GM19452 (cell line): ENCODE measurements around the gene RNF186.
"Not testable (repeated sequence)": the region's sequence is repeated elsewhere in the genome, so short reads cannot be mapped to it uniquely, and the experiment has no call there.

ENCODE experiments used
- ATAC-seq: cut with Tn5 transposase; IDR thresholded peaks from one replicate; pipeline ENCODE4 v1.9.1; 2021; ENCODE audit not compliant: unreplicated experiment

Gene RNF186

DNA sequence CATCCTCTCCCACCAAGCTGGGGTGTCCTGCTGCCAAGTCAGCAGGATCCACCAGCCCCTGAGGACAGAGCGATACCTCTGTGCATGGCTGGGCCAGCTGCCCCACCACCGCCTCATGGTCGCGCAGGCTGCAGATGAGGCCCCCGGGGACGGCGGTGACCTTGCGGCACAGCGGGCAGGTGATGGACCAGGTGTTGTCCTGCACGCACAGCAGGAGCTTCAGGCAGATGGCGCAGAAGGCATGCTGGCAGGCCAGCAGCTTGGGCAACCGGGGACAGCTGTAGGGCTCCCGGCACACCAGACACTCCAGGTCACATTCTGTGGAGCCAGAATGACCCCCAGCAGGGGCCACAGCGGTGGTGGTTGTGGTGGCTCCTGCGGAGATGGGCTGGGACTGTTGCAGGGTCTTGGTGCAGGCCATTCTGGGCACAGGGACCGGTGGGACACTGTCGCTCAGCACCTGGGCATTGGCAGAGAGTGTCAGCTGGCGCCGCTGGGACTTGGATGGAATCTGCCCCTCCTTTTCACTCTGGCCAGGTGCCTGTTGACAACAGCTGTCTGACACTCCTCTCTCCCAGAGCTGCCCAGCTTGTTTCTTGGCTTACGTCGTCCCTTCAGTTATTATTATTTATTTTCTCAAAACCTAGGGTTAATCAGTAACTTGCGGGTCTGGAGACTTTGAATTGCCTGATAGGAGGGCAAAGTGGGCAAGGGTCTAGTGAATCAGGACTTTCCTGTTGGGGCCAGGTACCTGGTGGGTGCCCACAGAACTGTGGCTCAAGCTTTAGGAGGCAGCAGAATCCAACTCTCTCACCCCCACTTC, at the start of gene RNF186:
Gene RNF186, minus strand, starts transcription at position 603 of the 823 bp plus-strand sequence. Its CDS starts 182 bp downstream, at position 421.
- no peak for ATAC-seq

GRCh38 chr1:19864570-19865160, 49.6 kb upstream of the RNF186 start:
- no peak for ATAC-seq

- no peak for ATAC-seq
These were observed 47.9 kb upstream of the RNF186 start for GRCh38 chr1:19862944-19863343.

DNA sequence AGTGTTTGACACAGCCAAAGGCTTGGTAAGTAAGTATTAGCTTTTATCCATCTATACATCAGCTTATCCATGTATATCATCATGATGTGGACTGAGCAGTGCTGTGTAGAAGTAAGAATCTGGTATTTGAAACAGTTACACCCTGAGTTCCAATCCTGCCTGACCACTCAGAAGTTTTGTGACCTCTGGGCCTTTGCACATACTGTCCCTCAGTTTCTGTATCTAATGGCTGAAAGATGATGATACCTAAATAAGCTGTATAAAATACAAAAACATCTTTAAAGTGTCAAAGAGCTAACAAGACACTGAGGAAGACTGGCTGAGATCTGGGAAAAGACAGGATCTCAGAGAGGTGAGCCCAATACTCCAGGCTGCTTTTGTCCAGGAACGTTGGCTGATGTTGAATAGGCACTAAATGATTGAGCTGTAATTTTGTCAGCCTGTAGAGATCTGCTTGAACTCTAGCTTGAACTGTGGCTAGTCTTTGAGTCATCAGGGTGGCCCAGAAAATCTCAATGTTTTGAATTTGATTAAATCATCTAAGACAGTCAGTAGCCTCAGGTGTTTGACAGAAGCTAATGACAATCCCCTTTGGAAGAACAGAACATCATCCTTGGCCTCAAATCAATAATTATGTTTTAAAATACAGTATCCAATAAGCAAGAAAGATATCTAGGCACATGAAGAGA, 46.9 kb upstream of the RNF186 start:
- ATAC-seq: no peak

- no peak for ATAC-seq
These were observed 46.0 kb upstream of the RNF186 start for GRCh38 chr1:19861034-19861433.

DNA sequence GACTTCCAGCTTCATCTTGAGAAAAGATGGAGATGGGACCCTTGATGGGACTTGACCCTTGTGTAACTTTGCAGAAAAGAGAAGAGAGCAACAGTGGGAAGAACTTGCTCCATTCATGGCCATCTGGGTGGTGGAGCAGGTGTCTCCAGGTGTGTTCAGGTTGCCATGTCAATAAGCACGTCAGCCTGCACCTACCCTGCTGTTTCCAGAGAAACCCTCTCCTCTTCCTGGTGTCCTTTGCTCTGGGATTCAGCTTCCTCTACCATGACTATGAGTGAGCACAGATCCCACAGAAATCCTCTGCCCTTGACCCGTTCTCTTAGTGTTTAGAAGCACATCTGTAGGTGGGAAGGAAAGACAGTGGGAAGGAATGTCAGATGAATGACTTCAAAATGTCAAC, 45.3 kb upstream of the RNF186 start:
- no peak for ATAC-seq

DNA sequence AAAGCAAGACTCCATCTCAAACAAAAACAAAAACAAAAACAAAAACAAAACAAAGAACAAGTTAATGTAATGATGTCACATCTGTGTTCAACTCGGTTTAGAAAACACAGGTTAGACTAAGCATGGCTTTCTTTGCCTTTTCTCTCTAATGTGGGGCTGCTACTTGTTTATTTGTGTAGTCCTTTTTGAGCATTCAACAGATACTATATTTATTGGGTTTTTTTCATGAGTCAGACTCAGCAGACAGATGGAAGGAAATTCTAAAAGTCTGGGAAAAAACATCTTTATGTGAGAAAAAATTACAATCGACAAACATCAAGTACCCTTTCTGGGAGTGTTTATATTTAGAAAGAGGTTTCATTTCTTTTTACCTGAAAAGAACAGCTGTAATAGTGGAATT, 44.8 kb upstream of the RNF186 start:
- ATAC-seq: no peak

DNA sequence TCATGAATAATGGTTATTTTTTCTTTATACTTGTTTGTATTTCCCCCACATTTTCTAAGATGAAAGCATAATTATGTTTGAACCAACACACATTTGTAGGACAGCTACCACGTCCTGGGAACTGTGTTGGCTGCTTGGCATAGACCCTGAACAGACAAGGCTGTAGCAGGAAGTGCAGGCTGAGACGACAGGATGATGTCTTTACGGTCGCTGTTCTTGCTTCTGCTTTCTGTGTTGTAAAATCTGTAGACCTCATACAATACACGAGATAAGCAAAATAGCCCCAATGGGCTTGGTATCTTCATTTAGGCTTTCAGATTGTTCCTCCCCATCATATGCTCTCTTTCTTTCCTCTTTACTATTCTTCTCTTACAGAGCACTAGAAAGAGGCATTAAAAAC, 43.8 kb upstream of the RNF186 start:
- ATAC-seq: no peak

GRCh38 chr1:19854866-19855265, 39.8 kb upstream of the RNF186 start:
- no peak for ATAC-seq

DNA sequence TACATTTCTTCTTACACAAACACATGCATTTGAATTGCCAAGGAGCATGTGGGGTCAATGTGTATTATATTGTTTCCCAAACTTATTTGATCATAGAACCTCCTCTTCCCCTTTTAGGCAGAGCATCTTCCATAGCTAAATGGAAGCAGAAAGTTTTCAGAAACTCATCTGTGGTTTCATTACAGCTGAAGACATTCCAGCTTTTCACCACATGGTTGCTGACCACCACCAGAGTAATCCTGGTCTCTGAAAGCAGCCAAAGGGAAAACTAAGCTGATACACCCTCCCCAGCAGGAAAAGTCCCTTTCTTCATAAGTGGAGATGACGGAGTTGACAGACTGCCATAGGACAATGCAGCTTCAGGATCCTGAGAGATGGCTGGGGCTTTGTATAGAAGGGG, 37.0 kb upstream of the RNF186 start:
- ATAC-seq: no peak

GRCh38 chr1:19850214-19850613, 35.1 kb upstream of the RNF186 start:
- ATAC-seq: no peak

- not testable (repeated sequence) for ATAC-seq
These were observed 34.2 kb upstream of the RNF186 start for GRCh38 chr1:19849307-19849706.

DNA sequence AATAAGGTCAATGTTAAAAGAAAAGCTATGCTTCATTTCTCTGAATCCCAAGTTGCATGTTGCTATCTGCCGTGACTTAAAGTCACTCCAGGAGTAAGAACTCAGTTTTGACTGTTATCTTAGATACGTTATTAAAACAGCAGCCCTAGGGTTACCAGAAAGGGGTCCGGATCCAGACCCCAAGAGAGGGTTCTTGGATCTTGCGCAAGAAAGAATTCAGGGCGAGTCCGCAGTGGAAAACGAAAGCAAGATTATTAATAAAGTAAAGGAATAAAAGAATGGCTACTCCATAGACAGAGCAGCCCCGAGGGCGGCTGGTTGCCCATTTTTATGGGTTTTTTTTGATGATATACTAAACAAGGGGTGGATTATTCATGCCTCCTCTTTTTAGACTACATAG, 32.3 kb upstream of the RNF186 start:
- not testable (repeated sequence) for ATAC-seq

GRCh38 chr1:19846338-19846737, 31.3 kb upstream of the RNF186 start:
- no peak for ATAC-seq

DNA sequence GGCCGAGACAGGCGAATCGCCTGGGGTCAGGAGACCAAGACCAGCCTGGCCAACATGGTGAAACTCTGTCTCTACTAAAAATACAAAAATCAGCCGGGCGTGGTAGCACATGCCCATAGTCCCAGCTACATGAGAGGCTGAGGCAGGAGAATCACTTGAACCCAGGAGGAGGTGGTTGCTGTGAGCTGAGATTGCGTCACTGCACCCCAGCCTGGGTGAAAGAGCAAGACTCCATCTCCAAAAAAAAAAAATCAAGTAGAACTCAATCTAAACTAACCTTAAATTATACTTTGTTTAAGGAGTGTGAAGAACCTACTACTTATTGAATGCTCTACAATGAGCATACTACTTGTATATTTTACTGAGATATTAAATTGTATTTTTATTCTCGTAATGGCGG, 30.5 kb upstream of the RNF186 start:
- no peak for ATAC-seq

- no peak for ATAC-seq
These were observed 29.8 kb upstream of the RNF186 start for GRCh38 chr1:19844731-19845495.

- no peak for ATAC-seq
These were observed 25.1 kb upstream of the RNF186 start for GRCh38 chr1:19840228-19840627.

DNA sequence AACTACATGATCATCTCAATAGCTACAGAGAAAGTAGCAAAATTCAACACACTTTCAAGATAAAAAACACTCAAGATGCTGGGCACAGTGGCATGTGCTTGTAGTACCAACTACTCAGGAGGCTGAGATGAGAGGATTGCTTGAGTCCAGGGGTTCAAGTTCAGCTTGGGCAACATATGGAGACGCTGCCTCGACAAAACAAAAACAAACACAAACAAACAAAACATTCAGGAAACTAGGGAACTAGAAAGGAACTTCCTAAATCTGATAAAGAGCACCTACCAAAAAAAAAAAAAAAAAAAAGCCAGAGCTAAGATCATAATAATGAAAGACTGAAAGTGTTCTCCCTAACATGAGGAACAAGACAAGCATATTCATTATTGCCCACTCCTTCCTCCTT, 22.8 kb upstream of the RNF186 start:
- no peak for ATAC-seq

DNA sequence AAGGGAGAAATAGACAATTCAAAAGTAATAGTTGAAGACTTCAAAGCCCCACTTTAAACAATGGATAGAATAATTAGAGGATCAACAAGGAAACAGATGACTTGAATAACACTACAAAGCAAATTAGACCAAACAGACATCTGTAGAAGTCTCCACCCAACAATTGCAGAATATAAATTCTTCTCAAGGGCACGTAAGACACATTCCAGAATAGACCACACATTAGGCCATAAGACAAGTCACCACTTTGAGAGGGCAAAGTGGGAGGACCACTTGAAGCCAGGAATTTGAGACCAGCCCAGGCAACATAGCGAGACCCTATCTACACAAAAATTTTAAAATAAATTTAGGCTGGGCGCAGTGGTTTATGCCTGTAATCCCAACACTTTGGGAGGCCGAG, 20.5 kb upstream of the RNF186 start:
- no peak for ATAC-seq

DNA sequence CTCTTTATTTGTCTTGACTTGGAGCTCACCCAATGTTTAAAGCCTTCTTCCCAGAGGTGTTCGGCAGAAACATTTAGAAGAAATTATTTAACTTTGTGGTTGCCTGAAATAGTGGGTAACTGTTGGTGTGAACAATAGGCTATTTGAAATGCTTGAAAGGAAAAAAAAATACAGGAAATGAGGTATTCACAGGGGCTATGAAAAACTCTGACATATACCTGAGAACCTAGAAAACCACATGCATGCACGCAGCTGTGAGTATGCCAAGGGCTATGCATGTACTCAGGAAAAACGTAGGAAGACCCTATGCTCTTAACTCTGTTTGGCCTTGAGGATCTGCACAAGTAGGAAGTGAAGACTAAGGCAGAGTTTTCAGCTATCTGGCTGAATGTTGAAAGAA, 16.4 kb upstream of the RNF186 start:
- ATAC-seq: no peak

DNA sequence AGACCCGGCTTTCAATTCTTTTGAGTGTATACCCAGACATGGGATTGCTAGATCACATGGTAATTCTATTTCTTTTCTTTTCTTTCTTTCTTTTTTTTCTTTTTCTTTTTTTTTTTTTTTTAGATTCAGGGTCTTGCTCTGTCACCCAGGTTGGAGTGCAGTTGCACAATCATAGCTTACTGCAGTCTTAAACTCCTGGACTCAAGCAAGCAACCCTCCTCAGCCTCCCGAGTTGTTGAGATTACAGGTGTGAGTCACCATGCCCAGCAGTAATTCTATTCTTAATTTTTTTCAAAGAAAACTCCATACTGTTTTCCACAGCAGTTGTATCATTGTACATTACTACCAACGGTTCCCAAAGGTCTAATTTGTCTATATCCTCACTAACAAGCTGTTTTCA, 13.5 kb upstream of the RNF186 start:
- no peak for ATAC-seq
